ENCODE measurements around the gene TMEM38B. TPM values are rescaled to one million over a fixed set of nuclear protein-coding genes. Genes with fewer than 3 reads are reported as not detected.
A peak's percentile ranks its signal among the peaks of the same experiment; 100 is the strongest.
"Not testable (repeated sequence)": the region's sequence is repeated elsewhere in the genome, so short reads cannot be mapped to it uniquely, and the experiment has no call there.

TMEM38B gene
- total RNA-seq, 1 experiment from 2014 or later: 13.9 TPM

GRCh38 chr9:105681313-105681712, 13.0 kb upstream of the TMEM38B start:
- no peak for DNase-seq (ENCODE audit: low read depth)

- DNase-seq (ENCODE audit: low read depth): peak; percentile 77
Observed at GRCh38 chr9:105681724-105682123, 12.6 kb upstream of the TMEM38B start.

GRCh38 chr9:105683688-105684275, 10.6 kb upstream of the TMEM38B start:
- no peak for DNase-seq (ENCODE audit: low read depth)

GRCh38 chr9:105686936-105687335, 7.4 kb upstream of the TMEM38B start:
- no peak for DNase-seq (ENCODE audit: low read depth)

GRCh38 chr9:105690742-105691141, 3.6 kb upstream of the TMEM38B start:
- DNase-seq (ENCODE audit: low read depth): no peak

- DNase-seq (ENCODE audit: low read depth): no peak
Observed at GRCh38 chr9:105693435-105694189, 729 bp upstream of the TMEM38B start.

GRCh38 chr9:105694848-105695581, 674 bp downstream of the TMEM38B start:
- peak; percentile 62 for DNase-seq (ENCODE audit: low read depth)

- no peak for DNase-seq (ENCODE audit: low read depth)
Observed at GRCh38 chr9:105696219-105696793, 2.0 kb downstream of the TMEM38B start.

GRCh38 chr9:105697871-105698270, 3.5 kb downstream of the TMEM38B start:
- DNase-seq (ENCODE audit: low read depth): no peak

GRCh38 chr9:105698348-105698870, 4.1 kb downstream of the TMEM38B start:
- DNase-seq (ENCODE audit: low read depth): no peak

- no peak for DNase-seq (ENCODE audit: low read depth)
Observed at GRCh38 chr9:105700668-105701067, 6.3 kb downstream of the TMEM38B start.

- no peak for DNase-seq (ENCODE audit: low read depth)
Observed at GRCh38 chr9:105701145-105701544, 6.8 kb downstream of the TMEM38B start.

GRCh38 chr9:105702207-105702606, 7.9 kb downstream of the TMEM38B start:
- DNase-seq (ENCODE audit: low read depth): no peak

GRCh38 chr9:105703638-105704037, 9.3 kb downstream of the TMEM38B start:
- not testable (repeated sequence) for DNase-seq (ENCODE audit: low read depth)

GRCh38 chr9:105706156-105706555, 11.8 kb downstream of the TMEM38B start:
- DNase-seq (ENCODE audit: low read depth): no peak

- DNase-seq (ENCODE audit: low read depth): no peak
Observed at GRCh38 chr9:105708405-105708804, 14.1 kb downstream of the TMEM38B start.

GRCh38 chr9:105710638-105711037, 16.3 kb downstream of the TMEM38B start:
- no peak for DNase-seq (ENCODE audit: low read depth)

GRCh38 chr9:105711867-105712266, 17.5 kb downstream of the TMEM38B start:
- no peak for DNase-seq (ENCODE audit: low read depth)

- no peak for DNase-seq (ENCODE audit: low read depth)
Observed at GRCh38 chr9:105712297-105712696, 18.0 kb downstream of the TMEM38B start.

GRCh38 chr9:105712773-105713172, 18.4 kb downstream of the TMEM38B start:
- DNase-seq (ENCODE audit: low read depth): no peak

GRCh38 chr9:105713260-105714019, 19.1 kb downstream of the TMEM38B start:
- DNase-seq (ENCODE audit: low read depth): no peak

Data from HT1080 (cell line).